ENCODE data around the gene ADCY9. TPM values are rescaled to one million over a fixed set of nuclear protein-coding genes. Genes with fewer than 3 reads are reported as not detected.

The ADCY9 gene
- total RNA-seq, 1 experiment from 2014 or later, result 7.1 TPM

DNA sequence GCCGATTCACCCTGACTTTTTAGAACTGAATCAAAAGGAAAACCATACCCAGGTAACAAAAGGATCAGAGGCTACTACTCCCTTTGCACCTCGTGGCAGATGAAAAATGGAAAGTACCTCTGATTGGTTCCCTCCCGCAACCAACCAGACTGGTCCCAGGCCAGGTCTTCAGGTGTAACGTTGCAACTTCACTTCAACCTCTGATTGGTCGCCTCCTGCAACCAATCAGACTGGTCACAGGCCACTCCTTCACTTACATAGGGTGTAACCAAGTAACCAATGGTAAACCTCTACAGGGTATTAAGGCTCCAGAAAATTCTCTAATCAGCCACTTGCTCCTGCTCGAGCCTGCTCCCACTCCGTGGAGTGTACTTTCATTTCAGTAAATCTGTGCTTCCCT is 89.4 kb downstream of the ADCY9 start:
- CTCF ChIA-PET, result no interaction called here

DNA sequence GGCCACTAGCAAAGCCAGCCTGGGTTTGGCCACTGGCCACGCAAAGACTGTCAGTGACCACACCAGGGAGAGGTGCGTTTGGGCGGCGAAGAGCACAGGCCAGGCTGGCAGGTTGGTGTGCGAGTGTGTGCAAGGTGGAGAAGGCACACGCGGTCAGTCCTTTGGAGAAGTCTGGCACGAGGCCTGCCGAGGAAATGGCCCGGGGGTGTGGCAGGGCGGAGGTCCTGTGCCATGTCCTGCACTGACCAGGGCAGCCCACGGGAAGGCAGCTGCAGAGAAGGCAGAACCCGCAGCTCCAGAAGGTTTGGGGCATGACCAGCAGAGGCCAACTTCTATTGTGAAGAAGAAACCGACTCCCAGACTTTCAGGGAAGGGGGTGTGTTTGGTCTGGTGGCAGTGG is 90.8 kb downstream of the ADCY9 start:
- H3K4me1 Mint-ChIP-seq (ENCODE audit: low read depth, unreplicated experiment), result peaks cover 11% of the 10 kb centered on the region
- no peaks in the 10 kb centered on the region for H3K36me3 Mint-ChIP-seq (ENCODE audit: insufficient read depth, unreplicated experiment)
- H3K27ac Mint-ChIP-seq (ENCODE audit: unreplicated experiment), result no peak overlapping the region
- BruUV-seq (replicated peaks), result no TSS peak
- CTCF ChIA-PET, result interaction anchor here (0.7 kb wide), 2 partner anchors 28 to 42 kb away, joined by 3 to 6 read pairs; no protein-coding TSS in a partner anchor
- DNase-seq, result no peak
- no peak for TF ChIP-seq CTCF (IDR thresholded peaks at IDR 0.05; ENCODE audit: unreplicated experiment)
- no peak overlapping the region for H3K4me3 Mint-ChIP-seq (ENCODE audit: low read depth, unreplicated experiment)
- intact Hi-C loops (cut with micrococcal nuclease; ENCODE audit: unreplicated experiment), result no loop called here
- no peaks in the 10 kb centered on the region for H3K9me3 Mint-ChIP-seq (ENCODE audit: low read depth, unreplicated experiment)
- H3K27me3 Mint-ChIP-seq (ENCODE audit: unreplicated experiment), result no peaks in the 10 kb centered on the region

More for the DNA sequence above, 89.4 kb downstream of the ADCY9 start:
- H3K4me3 Mint-ChIP-seq (ENCODE audit: low read depth, unreplicated experiment), result no peak overlapping the region
- no peaks in the 10 kb centered on the region for H3K9me3 Mint-ChIP-seq (ENCODE audit: low read depth, unreplicated experiment)
- no TSS peak for BruUV-seq (replicated peaks)
- no peaks in the 10 kb centered on the region for H3K27me3 Mint-ChIP-seq (ENCODE audit: unreplicated experiment)
- DNase-seq, result no peak
- H3K4me1 Mint-ChIP-seq (ENCODE audit: low read depth, unreplicated experiment), result peaks cover 1% of the 10 kb centered on the region
- H3K36me3 Mint-ChIP-seq (ENCODE audit: insufficient read depth, unreplicated experiment), result no peaks in the 10 kb centered on the region
- TF ChIP-seq CTCF (IDR thresholded peaks at IDR 0.05; ENCODE audit: unreplicated experiment), result no peak
- H3K27ac Mint-ChIP-seq (ENCODE audit: unreplicated experiment), result no peak overlapping the region
- intact Hi-C loops (cut with micrococcal nuclease; ENCODE audit: unreplicated experiment), result no loop called here

- DNase-seq, result no peak
- TF ChIP-seq CTCF (IDR thresholded peaks at IDR 0.05; ENCODE audit: unreplicated experiment), result no peak
- BruUV-seq (replicated peaks), result no TSS peak
- no peak overlapping the region for H3K4me3 Mint-ChIP-seq (ENCODE audit: low read depth, unreplicated experiment)
- H3K36me3 Mint-ChIP-seq (ENCODE audit: insufficient read depth, unreplicated experiment), result no peaks in the 10 kb centered on the region
- peaks cover 26% of the 10 kb centered on the region for H3K4me1 Mint-ChIP-seq (ENCODE audit: low read depth, unreplicated experiment)
- H3K9me3 Mint-ChIP-seq (ENCODE audit: low read depth, unreplicated experiment), result no peaks in the 10 kb centered on the region
- no peak overlapping the region for H3K27ac Mint-ChIP-seq (ENCODE audit: unreplicated experiment)
- H3K27me3 Mint-ChIP-seq (ENCODE audit: unreplicated experiment), result no peaks in the 10 kb centered on the region
- intact Hi-C loops (cut with micrococcal nuclease; ENCODE audit: unreplicated experiment), result no loop called here
- CTCF ChIA-PET, result no interaction called here
Observed at GRCh38 chr16:4021916-4022315, 94.3 kb downstream of the ADCY9 start.

DNA sequence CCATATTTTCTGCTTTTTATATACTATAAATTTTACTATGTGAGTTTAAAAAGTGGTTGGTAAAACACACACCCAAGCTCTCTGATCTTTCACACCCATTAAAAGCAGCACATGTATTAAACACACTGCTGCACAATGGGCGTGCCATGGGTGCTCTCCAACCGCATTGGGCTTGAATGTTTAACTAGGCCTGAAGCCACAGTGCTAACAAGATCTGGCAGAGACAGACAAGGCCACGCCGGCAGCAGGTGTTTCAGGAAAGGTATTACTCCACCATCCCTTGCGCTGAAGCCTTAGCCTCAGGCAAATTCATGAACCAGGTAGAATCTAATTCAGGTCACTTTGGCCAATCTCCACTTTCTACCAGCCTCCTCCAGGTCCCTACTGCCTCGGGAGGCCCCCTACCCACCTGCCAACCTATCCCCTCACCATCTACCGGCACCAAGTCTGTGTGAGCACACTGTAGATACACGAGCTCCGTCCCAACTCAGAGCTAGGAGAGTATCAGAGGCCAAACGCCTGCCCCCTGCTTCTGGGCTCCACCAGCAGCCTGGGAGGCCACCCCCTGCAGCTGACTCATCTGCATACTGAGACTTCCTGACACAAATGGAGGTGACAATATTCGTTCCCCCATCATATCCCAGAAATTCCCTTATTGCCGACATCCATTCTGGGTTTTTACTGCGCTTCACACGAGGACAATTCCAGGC is 95.0 kb downstream of the ADCY9 start:
- no TSS peak for BruUV-seq (replicated peaks)
- Mint-ChIP-seq H3K36me3 (ENCODE audit: insufficient read depth, unreplicated experiment) (no peaks in the 10 kb centered on the region), H3K27me3 (ENCODE audit: unreplicated experiment) (no peaks in the 10 kb centered on the region), H3K4me1 (ENCODE audit: low read depth, unreplicated experiment) (peaks cover 30% of the 10 kb centered on the region), H3K27ac (ENCODE audit: unreplicated experiment) (no peak overlapping the region), H3K4me3 (ENCODE audit: low read depth, unreplicated experiment) (no peak overlapping the region), H3K9me3 (ENCODE audit: low read depth, unreplicated experiment) (no peaks in the 10 kb centered on the region)
- DNase-seq, result peak; percentile 78
- TF ChIP-seq CTCF (IDR thresholded peaks at IDR 0.05; ENCODE audit: unreplicated experiment), result no peak
- CTCF ChIA-PET, result interaction anchor here (0.8 kb wide), 1 partner anchor 38 kb away, joined by 3 read pairs; no protein-coding TSS in a partner anchor
- intact Hi-C loops (cut with micrococcal nuclease; ENCODE audit: unreplicated experiment), result no loop called here
